PC-3 (cell line): ENCODE data around the gene PFDN4. TPM values are rescaled to one million over a fixed set of nuclear protein-coding genes. Genes with fewer than 3 reads are reported as not detected.
"Not testable (repeated sequence)": the region's sequence is repeated elsewhere in the genome, so short reads cannot be mapped to it uniquely, and the experiment has no call there.

Source experiments
- ATAC-seq: fragments of 200-7000 bp; cut with Tn5 transposase; 2 replicates; pipeline ENCODE4 v1.9.1; 2020; ENCODE audit warnings: mild to moderate bottlenecking, moderate library complexity
- BruUV-seq: library from RNA; stranded (reverse); fragments of 400-500 nt; replicated peaks from 2 replicates; lab custom pipeline; 2021; lab: Mats Ljungman, UMichigan
- CTCF ChIA-PET: fragments of 300-600 bp; sonication (Branson Sonifier 250); formaldehyde crosslinking; loops from one replicate; lab custom pipeline; 2022; ENCODE audit warnings: antibody characterized with exemption; lab: Charles Lee
- POLR2A ChIA-PET: fragments of 300-600 bp; sonication (Branson Sonifier 250); formaldehyde crosslinking; loops from one replicate; lab custom pipeline; 2022; ENCODE audit warnings: antibody characterized with exemption; ENCODE audit not compliant: unreplicated experiment; lab: Charles Lee
- DNase-seq: peaks from one replicate; pipeline ENCODE4 v3.0.0-alpha.2; 2015
- H2AFZ ChIP-seq: fragments of 300-600 bp; sonication (generic); 2 replicates; pipeline ENCODE4 v1.6.0; 2016; ENCODE audit warnings: antibody characterized with exemption, low read length
- H3F3A ChIP-seq: fragments of 300-600 bp; sonication (generic); one replicate; pipeline ENCODE4 v1.6.0; 2017; ENCODE audit warnings: antibody characterized with exemption, low read length, control low read depth, mild to moderate bottlenecking; ENCODE audit not compliant: unreplicated experiment
- H3K27ac ChIP-seq: fragments of 300-600 bp; sonication (generic); 2 replicates; pipeline ENCODE4 v1.5.1; 2016; ENCODE audit warnings: mild to moderate bottlenecking, low read length
- H3K27me3 ChIP-seq: fragments of 300-600 bp; sonication (generic); 2 replicates; pipeline ENCODE4 v1.6.1; 2016; ENCODE audit warnings: low read length, mixed read lengths
- H3K36me3 ChIP-seq: fragments of 300-600 bp; sonication (generic); 2 replicates; pipeline ENCODE4 v1.6.1; 2016; ENCODE audit warnings: low read depth, mixed run types, low read length, mixed read lengths
- H3K4me1 ChIP-seq: fragments of 300-600 bp; sonication (generic); 2 replicates; pipeline ENCODE4 v1.5.1; 2016; ENCODE audit warnings: low read length; ENCODE audit not compliant: insufficient read depth
- H3K4me2 ChIP-seq: fragments of 300-600 bp; sonication (generic); 2 replicates; pipeline ENCODE4 v1.6.0; 2016; ENCODE audit warnings: low read length
- H3K4me3 ChIP-seq: fragments of 300-600 bp; sonication (generic); 2 replicates; pipeline ENCODE4 v1.5.1; 2016; ENCODE audit warnings: mild to moderate bottlenecking, low read length, mixed read lengths
- H3K79me2 ChIP-seq: fragments of 300-600 bp; sonication (generic); 2 replicates; pipeline ENCODE4 v1.6.1; 2017; ENCODE audit warnings: low read length, mixed read lengths
- H3K9ac ChIP-seq: fragments of 300-600 bp; sonication (generic); 2 replicates; pipeline ENCODE4 v1.6.0; 2016; ENCODE audit warnings: mild to moderate bottlenecking, low read length
- H3K9me2 ChIP-seq: fragments of 300-600 bp; sonication (generic); replicated peaks from 2 replicates; pipeline ENCODE4 v1.6.1; 2016; ENCODE audit warnings: mixed run types, low read length, mixed read lengths
- H3K9me3 ChIP-seq: fragments of 300-600 bp; sonication (generic); 2 replicates; pipeline ENCODE4 v1.6.1; 2016; ENCODE audit warnings: low read length, mixed read lengths
- H4K20me1 ChIP-seq: fragments of 300-600 bp; sonication (generic); 2 replicates; pipeline ENCODE4 v1.6.1; 2016; ENCODE audit warnings: low read length, mixed read lengths
- EZH2 ChIP-seq: fragments of 300-600 bp; sonication (generic); IDR thresholded peaks from one replicate; pipeline ENCODE4 v1.6.1; 2017; ENCODE audit warnings: antibody characterized with exemption, mild to moderate bottlenecking, low read length; ENCODE audit not compliant: unreplicated experiment
- EZH2phosphoT487 ChIP-seq: fragments of 300-600 bp; sonication (generic); IDR thresholded peaks from 2 replicates; pipeline ENCODE4 v1.6.1; 2018; ENCODE audit warnings: mild to moderate bottlenecking, antibody characterized with exemption, low read length, borderline replicate concordance
- intact Hi-C: fragments of 100-400 bp; cut with micrococcal nuclease; formaldehyde crosslinking; loops from 2 replicates; pipeline ENCODE4 v1.9.0; 2023
- total RNA-seq: library from RNA; depleted of rRNA; stranded (reverse); fragments of >200 nt; gene quantifications from 2 replicates; pipeline ENCODE4 v1.2.3, GENCODE V29; 2014
- TF ChIP-seq, protein P1 (sequence below): fragments of 300-600 bp; sonication (generic); conservative IDR thresholded peaks from 2 replicates; pipeline ENCODE4 v1.5.1; 2017; ENCODE audit warnings: antibody characterized with exemption, low read depth, mild to moderate bottlenecking, low read length

The PFDN4 gene
- total RNA-seq, 1 experiment from 2014 or later: 122 TPM

DNA sequence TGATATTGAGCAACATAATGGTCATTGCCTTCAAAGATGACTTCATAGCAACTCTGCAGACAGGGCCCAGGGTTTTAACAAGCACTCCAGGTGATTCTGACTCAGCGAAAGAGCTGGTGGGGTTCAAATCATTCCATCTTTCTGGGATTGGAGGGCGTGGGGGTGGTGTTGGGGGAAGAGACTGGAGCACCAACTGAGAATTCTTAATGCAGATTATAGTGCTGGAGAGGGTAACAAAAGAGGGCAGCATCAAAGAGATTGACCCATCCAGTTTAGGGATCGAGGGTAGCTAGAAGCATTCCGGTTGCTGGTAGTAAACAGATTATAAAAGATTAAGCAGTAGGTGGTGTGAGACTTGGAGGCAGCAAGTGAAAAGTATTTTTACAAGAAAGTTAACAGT, 15.9 kb downstream of the PFDN4 start:
- intact Hi-C loops: no loop called here
- Histone ChIP-seq H3K4me2 (no peak overlapping the region), H3F3A (no peaks in the 10 kb centered on the region), H3K4me1 (peaks cover 3% of the 10 kb centered on the region; the same call in 1 of the 2 replicates), H3K9me2 (no peaks in the 10 kb centered on the region), H3K9me3 (no peaks in the 10 kb centered on the region), H4K20me1 (no peaks in the 10 kb centered on the region), H3K27ac (no peak overlapping the region), H2AFZ (no peak overlapping the region), H3K27me3 (no peaks in the 10 kb centered on the region), H3K79me2 (no peaks in the 10 kb centered on the region), H3K4me3 (no peak overlapping the region), H3K9ac (no peak overlapping the region), H3K36me3 (no peaks in the 10 kb centered on the region; the same call in 1 of the 2 replicates)
- TF ChIP-seq, protein P1, sequence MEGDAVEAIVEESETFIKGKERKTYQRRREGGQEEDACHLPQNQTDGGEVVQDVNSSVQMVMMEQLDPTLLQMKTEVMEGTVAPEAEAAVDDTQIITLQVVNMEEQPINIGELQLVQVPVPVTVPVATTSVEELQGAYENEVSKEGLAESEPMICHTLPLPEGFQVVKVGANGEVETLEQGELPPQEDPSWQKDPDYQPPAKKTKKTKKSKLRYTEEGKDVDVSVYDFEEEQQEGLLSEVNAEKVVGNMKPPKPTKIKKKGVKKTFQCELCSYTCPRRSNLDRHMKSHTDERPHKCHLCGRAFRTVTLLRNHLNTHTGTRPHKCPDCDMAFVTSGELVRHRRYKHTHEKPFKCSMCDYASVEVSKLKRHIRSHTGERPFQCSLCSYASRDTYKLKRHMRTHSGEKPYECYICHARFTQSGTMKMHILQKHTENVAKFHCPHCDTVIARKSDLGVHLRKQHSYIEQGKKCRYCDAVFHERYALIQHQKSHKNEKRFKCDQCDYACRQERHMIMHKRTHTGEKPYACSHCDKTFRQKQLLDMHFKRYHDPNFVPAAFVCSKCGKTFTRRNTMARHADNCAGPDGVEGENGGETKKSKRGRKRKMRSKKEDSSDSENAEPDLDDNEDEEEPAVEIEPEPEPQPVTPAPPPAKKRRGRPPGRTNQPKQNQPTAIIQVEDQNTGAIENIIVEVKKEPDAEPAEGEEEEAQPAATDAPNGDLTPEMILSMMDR: no peak
- no peak for TF ChIP-seq EZH2phosphoT487
- no peak for TF ChIP-seq EZH2
- ChIA-PET CTCF (no interaction called here), POLR2A (no interaction called here)
- BruUV-seq: no TSS peak
- ATAC-seq (no peak), DNase-seq (no peak)

DNA sequence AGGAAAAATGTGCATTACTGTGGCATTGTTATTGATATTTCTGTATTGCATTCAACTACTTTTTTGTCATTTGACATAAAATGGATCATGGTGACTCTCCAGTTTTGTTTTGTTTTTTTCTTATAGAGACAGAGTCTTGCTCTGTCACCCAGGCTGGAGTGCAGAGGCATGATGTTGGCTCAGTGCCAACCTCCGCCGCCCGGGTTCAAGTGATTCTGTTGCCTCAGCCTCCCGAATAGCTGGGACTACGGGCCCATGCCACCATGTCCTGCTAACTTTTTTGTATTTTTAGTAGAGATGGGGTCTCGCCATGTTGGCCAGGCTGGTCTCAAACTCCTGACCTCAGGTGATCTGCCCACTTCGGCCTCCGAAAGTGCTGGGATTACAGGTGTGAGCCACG, 16.8 kb downstream of the PFDN4 start:
- intact Hi-C loops, H3K4me2 ChIP-seq, H3K9me3 ChIP-seq, POLR2A ChIA-PET, H2AFZ ChIP-seq, H3K27ac ChIP-seq, H3K79me2 ChIP-seq, CTCF ChIA-PET, DNase-seq, ATAC-seq, H3K9me2 ChIP-seq, H3F3A ChIP-seq, H3K4me1 ChIP-seq, H3K27me3 ChIP-seq, H3K9ac ChIP-seq, BruUV-seq, H4K20me1 ChIP-seq, H3K36me3 ChIP-seq, H3K4me3 ChIP-seq: not testable (repeated sequence)

DNA sequence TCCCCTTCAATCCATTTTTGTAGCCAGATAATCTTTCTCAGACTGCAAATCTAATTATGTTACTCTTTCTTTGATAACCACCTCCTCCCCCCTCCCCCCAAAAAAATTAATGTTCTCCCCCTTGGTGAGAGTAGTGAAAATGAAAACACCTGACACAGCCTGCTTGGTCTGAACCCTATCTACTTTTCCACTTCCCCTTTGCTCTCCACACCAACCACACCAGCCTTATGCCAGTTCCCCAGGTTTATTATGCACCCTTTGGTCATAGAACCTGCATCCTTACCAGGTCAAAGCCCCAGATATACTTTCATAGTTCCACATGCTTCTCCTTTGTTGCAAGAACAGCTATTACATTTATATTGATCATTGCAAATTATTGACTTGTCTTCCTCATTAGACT, 19.4 kb downstream of the PFDN4 start:
- no peaks in the 10 kb centered on the region for H3K9me3 ChIP-seq
- no peaks in the 10 kb centered on the region for H3K36me3 ChIP-seq
- H4K20me1 ChIP-seq: no peaks in the 10 kb centered on the region
- H3K79me2 ChIP-seq: no peaks in the 10 kb centered on the region
- H3K27me3 ChIP-seq: no peaks in the 10 kb centered on the region
- H3K4me2 ChIP-seq: no peak overlapping the region
- H3F3A ChIP-seq: no peaks in the 10 kb centered on the region
- POLR2A ChIA-PET: no interaction called here
- H3K9me2 ChIP-seq: no peaks in the 10 kb centered on the region
- ATAC-seq: no peak
- no peak overlapping the region for H3K4me3 ChIP-seq
- no TSS peak for BruUV-seq
- CTCF ChIA-PET: no interaction called here
- TF ChIP-seq, protein P1: no peak
- TF ChIP-seq EZH2 (no peak), EZH2phosphoT487 (no peak)
- no peak overlapping the region for H3K27ac ChIP-seq
- intact Hi-C loops: no loop called here
- no peak overlapping the region for H2AFZ ChIP-seq
- peaks cover 3% of the 10 kb centered on the region; the same call in 1 of the 2 replicates for H3K4me1 ChIP-seq
- H3K9ac ChIP-seq: no peak overlapping the region
- no peak for DNase-seq
